Stimulated activated CD4-positive, alpha-beta T cell treated with anti-CD3 and anti-CD28 coated beads, Interleukin-15, amount 100 ng/mL, for 48 hours (primary cell): ENCODE data around the gene AFAP1.

Experiments
- DNase-seq, 2 donors: peaks; one replicate each; pipeline ENCODE4 v3.0.0-alpha.2; 2020; ENCODE audit warnings: low read depth in 2 of 2

Gene AFAP1

DNA sequence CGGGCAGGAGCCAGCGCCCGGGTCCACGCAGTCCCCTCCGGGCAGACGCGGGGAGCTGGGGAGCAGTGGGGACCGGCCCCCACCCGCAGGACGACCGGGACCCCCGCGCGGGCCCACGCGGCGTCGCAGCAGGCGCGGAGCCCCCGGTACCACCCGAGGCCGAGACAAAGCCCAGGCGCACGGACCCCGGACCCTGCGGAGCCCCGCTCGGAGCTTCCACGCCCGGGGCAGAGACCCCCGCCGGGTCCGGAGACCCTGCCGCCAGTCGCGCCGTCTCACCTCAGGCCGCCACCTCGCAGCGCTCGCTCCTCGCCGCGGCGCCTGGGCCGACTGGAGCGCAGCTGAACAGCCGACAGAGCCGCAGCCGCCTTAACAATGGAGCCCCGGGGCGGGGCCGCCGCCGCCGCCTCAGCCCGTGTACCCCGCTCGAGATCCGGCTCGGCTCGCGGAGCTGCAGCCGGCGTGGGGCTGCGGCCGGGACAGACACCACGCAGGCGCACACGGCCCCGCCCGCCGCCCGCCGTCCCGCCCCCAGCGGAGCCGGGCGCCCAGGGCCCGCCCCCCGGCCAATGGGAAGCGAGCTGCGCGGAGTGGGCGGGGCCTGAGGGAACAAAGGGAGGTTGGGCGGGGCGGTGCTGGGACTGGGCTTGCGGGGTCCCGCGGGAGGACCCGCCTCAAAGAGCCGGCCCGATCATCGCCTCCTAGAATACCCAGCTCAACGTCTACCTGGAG, at the start of gene AFAP1:
AFAP1 (minus strand) TSS at position 485 of the 732 bp plus-strand sequence. CDS start 67,783 bp downstream, outside the sequence.
- DNase-seq, result peak; percentile 75 to 84

- no peak for DNase-seq
Observed at GRCh38 chr4:7988437-7988836, 48.8 kb upstream of the AFAP1 start.

DNA sequence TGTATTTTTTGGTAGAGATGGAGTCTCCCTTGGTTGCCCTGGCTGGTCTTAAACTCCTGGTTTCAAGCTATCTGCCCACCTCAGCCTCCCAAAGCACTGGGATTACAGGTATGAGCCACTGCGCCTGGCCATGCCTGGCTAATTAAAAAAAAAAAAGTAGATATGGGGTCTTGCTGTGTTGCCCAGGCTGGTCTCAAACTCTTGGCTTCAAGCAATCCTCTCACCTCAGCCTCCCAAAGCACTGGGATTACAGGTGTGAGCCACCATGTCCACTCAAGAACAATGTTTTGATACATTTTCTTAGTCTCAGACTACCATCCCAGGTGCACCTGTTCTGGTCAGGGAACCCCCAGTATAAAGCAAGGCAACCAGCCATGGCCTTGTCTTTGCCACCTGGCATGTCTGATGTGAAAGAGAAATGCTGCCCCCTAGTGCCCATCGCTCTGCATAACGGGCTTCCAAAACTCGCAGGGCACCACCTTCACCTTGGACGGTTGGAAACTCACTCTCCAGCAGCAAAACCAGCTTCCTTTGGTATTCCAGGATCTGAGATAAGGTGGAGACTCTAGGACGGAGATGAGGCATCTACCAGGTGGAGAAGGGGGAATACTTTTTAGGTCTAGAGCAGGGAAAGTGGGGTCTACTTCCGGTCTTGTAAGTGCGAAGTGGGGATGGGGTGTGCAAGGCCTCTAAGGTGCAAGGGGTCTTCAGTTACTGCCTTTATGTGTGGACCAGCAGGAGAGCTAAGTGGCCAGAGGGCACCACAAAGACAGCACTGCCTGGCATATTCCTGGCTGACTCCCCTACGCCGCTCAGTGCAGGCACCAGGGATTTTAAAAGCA, 47.7 kb upstream of the AFAP1 start:
- peak; percentile 52 to 67 for DNase-seq

DNA sequence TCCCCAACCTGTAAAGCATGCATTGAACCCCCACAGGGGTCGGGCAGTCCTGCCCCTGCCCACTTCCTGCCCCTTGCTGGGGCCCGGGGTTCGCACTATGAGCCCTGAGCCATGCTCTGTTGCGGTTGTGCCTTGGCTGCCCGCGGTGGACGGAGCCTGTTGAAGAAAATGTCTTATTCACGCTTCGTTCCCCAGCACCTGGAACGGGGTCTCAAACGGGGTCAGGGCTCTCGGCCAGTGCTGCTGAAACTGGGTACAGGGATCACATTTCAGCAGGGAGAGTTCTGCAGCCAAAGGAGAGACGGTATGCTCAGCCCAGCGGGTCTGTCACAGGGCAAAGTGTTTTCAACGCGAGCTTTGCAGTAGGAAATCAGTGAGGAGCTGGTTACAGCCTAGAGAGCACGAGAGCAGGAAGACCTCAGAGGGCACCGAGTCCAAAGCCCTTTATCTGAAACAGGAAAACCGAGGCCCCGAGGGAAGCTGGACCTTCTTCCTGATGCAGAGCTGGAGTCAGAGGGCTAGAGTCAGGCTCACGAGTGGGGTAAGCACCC, 46.3 kb upstream of the AFAP1 start:
- no peak for DNase-seq

GRCh38 chr4:7985072-7985471, 45.4 kb upstream of the AFAP1 start:
- DNase-seq, result no peak

GRCh38 chr4:7984286-7984925, 44.7 kb upstream of the AFAP1 start:
- no peak for DNase-seq

DNA sequence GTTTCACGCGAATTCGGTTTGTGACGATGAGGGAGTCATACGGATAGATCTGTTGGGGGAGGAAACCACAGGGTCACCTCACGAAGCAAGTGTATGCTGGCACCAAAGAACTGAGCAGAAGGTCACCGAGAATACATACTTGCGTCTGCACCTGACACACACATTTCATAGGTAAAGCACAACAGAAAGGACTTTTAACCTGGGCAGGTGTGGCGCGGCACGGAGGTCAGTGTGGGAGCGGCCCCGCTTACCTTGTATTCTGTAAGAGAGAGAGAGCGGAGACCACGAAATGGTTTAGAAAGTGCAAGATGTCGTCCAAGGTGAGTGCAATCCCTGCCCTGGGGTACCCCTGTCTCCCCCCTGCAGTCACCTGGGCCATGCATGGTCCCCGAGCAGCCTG, 43.6 kb upstream of the AFAP1 start:
- DNase-seq, result no peak

DNA sequence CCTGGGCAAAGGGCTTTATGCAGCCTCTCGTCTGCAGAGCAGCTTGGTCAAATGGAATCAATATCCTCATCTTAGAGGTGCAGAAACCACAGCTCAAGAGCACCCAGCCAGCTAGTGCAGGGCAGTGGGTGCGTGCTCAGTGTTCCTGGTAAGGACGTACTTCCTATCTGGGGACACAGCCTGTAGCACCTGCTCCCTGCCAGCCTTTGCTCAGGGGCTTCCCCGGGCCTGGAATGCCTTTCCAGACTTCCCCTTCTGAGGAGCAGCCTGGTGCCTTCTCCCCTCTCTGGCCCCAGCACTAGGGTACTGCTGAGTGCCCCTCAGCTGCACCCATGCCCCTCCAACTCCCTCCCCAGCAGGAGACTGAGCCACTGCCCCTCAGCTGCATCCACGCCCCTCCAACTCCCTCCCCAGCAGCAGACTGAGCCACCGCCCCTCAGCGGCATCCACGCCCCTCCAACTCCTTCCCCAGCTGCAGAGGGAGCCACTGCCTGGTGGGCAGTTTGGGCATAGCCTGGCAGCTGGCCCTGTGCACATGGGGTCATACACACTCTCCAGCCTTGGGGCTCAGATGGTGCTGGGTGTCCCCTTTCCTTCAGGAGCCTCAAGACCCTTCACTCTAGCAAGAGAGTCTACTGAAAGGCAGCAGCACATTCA, 42.2 kb upstream of the AFAP1 start:
- DNase-seq, result no peak

DNA sequence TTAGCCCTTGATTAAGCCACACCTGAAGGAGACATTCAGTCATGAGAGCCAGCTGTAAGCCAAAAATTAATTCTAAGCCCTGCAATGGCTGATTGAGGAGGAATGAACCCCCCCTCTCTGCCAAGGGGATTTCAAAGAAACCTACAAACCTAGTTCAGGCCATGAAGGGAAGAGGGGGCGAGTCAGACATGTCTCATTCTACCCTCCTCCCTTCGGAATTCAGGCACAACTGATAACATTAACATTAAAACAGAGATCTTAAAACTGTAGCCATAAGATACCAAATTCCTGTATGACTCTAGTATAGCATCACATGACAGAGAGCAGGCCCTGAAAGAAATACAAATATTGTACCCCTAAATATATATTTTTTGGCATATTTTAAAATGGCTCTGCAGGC, 40.4 kb upstream of the AFAP1 start:
- no peak for DNase-seq

- no peak for DNase-seq
Observed at GRCh38 chr4:7979652-7979968, 39.9 kb upstream of the AFAP1 start.

DNA sequence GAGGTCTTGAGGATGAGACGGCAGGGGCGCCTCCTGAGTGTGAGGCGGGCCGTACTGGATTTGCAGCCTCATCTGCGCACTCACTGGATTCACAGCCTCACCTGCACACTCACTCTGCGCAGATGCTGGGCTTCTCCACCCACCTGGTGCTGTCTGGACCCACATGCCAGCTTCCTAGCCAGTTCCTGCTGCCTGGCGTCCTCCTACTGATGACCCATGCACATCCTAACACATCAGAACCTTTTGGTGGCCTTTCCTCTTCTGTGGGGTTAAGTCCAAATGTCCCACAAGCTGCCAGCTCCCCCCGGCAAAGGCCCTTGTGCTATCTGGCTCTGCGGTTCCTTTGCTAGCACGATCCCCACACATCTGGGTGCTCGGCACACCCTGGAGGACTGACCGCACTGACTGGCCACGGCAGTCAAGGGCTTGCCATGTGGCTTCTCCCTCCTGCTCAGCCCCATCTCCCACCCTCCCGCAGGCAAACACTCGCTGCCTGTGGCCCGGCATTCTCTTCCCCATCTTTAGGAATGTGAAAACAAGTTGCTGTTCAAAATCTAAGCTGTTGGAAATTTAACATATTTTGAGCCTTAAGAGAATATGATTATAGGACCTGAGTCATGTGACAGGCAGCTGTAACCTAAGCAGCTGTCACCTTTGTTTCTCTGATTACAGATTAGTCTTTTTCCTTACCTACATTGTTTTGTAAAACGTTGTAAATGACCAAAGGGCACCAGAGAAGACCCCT, 39.4 kb upstream of the AFAP1 start:
- no peak for DNase-seq

GRCh38 chr4:7978489-7978888, 38.8 kb upstream of the AFAP1 start:
- DNase-seq, result no peak

DNA sequence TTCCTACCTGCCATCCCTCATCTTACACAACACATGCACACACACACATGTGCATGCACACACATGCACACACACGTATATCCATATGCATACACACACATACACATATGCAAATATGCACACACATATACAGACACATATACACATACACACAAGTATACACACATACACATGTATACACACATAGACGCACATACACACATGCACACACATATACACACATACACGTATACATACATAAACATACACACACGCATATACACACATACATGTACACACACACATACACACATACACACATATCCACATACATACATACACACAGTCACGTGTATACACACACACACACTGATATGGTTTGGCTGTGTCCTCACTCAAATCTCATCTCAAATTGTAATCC, 37.0 kb upstream of the AFAP1 start:
- no peak for DNase-seq

GRCh38 chr4:7976025-7976424, 36.4 kb upstream of the AFAP1 start:
- DNase-seq, result no peak

GRCh38 chr4:7974425-7974824, 34.8 kb upstream of the AFAP1 start:
- no peak for DNase-seq

- no peak for DNase-seq
Observed at GRCh38 chr4:7973545-7973981, 33.9 kb upstream of the AFAP1 start.

- DNase-seq, result no peak
Observed at GRCh38 chr4:7971881-7972500, 32.3 kb upstream of the AFAP1 start.

GRCh38 chr4:7971159-7971631, 31.5 kb upstream of the AFAP1 start:
- DNase-seq, result no peak

- DNase-seq, result no peak
Observed at GRCh38 chr4:7970361-7970946, 30.8 kb upstream of the AFAP1 start.

GRCh38 chr4:7968262-7968896, 28.7 kb upstream of the AFAP1 start:
- no peak for DNase-seq
